ENCODE data around the gene ARHGAP22. TPM values are rescaled to one million over a fixed set of nuclear protein-coding genes. Genes with fewer than 3 reads are reported as not detected.

The ARHGAP22 gene
- total RNA-seq, 1 experiment from 2014 or later, result 2.1 TPM

GRCh38 chr10:48554246-48554645 lies 50.6 kb downstream of the ARHGAP22 start:
- no peak for DNase-seq (ENCODE audit: low spot score)

- no peak for DNase-seq (ENCODE audit: low spot score)
Observed at GRCh38 chr10:48552946-48553564, 51.8 kb downstream of the ARHGAP22 start.

GRCh38 chr10:48551861-48552591 lies 52.8 kb downstream of the ARHGAP22 start:
- peak; percentile 20 for DNase-seq (ENCODE audit: low spot score)

- DNase-seq (ENCODE audit: low spot score), result no peak
Observed at GRCh38 chr10:48550977-48551376, 53.9 kb downstream of the ARHGAP22 start.

GRCh38 chr10:48550071-48550691 lies 54.7 kb downstream of the ARHGAP22 start:
- DNase-seq (ENCODE audit: low spot score), result no peak

- no peak for DNase-seq (ENCODE audit: low spot score)
Observed at GRCh38 chr10:48549236-48549635, 55.6 kb downstream of the ARHGAP22 start.

GRCh38 chr10:48548531-48549135 lies 56.2 kb downstream of the ARHGAP22 start:
- no peak for DNase-seq (ENCODE audit: low spot score)

- DNase-seq (ENCODE audit: low spot score), result no peak
Observed at GRCh38 chr10:48547981-48548380, 56.9 kb downstream of the ARHGAP22 start.

- DNase-seq (ENCODE audit: low spot score), result no peak
Observed at GRCh38 chr10:48547061-48547895, 57.6 kb downstream of the ARHGAP22 start.

- no peak for DNase-seq (ENCODE audit: low spot score)
Observed at GRCh38 chr10:48545462-48546145, 59.3 kb downstream of the ARHGAP22 start.

GRCh38 chr10:48543182-48543844 lies 61.6 kb downstream of the ARHGAP22 start:
- no peak for DNase-seq (ENCODE audit: low spot score)

GRCh38 chr10:48542471-48543181 lies 62.2 kb downstream of the ARHGAP22 start:
- no peak for DNase-seq (ENCODE audit: low spot score)

- DNase-seq (ENCODE audit: low spot score), result no peak
Observed at GRCh38 chr10:48541144-48541795, 63.6 kb downstream of the ARHGAP22 start.

- no peak for DNase-seq (ENCODE audit: low spot score)
Observed at GRCh38 chr10:48538611-48539010, 66.3 kb downstream of the ARHGAP22 start.

- DNase-seq (ENCODE audit: low spot score), result no peak
Observed at GRCh38 chr10:48536916-48537890, 67.7 kb downstream of the ARHGAP22 start.

GRCh38 chr10:48536156-48536500 lies 68.7 kb downstream of the ARHGAP22 start:
- DNase-seq (ENCODE audit: low spot score), result no peak

GRCh38 chr10:48535416-48536155 lies 69.3 kb downstream of the ARHGAP22 start:
- DNase-seq (ENCODE audit: low spot score), result no peak

Measured in H4 (cell line).